ENCODE data around the gene LITAFD. TPM values are rescaled to one million over a fixed set of nuclear protein-coding genes. Genes with fewer than 3 reads are reported as not detected.

The LITAFD gene
- total and polyA plus RNA-seq, 9 donors: not detected

- DNase-seq: no peak
- H3K27me3 ChIP-seq: no peaks in the 10 kb centered on the region
- 74 to 77% (median 75%) methylated on average over 13 of the region's 13 CpGs for WGBS, 3 donors
- intact Hi-C loops (cut with DNase I): no loop called here
- TF ChIP-seq EP300 (IDR thresholded peaks at IDR 0.05): no peak
- TF ChIP-seq CTCF (IDR thresholded peaks at IDR 0.05): no peak
- no peak for TF ChIP-seq POLR2A (IDR thresholded peaks at IDR 0.05)
- no peaks in the 10 kb centered on the region for H3K4me1 ChIP-seq (ENCODE audit: insufficient read depth)
- no peak overlapping the region for H3K27ac ChIP-seq
- H3K36me3 ChIP-seq: no peaks in the 10 kb centered on the region
- H3K9me3 ChIP-seq: no peaks in the 10 kb centered on the region
- H3K4me3 ChIP-seq: no peak overlapping the region
Observed at GRCh38 chr16:8905168-8905762, 23.1 kb downstream of the LITAFD start.

- Histone ChIP-seq H3K4me1 (ENCODE audit: insufficient read depth) (no peaks in the 10 kb centered on the region), H3K4me3 (no peak overlapping the region), H3K9me3 (no peaks in the 10 kb centered on the region), H3K27me3 (no peaks in the 10 kb centered on the region), H3K36me3 (no peaks in the 10 kb centered on the region), H3K27ac (no peak overlapping the region)
- TF ChIP-seq CTCF (IDR thresholded peaks at IDR 0.05) (no peak), EP300 (IDR thresholded peaks at IDR 0.05) (no peak), POLR2A (IDR thresholded peaks at IDR 0.05) (no peak)
- intact Hi-C loops (cut with DNase I): no loop called here
- 84 to 88% (median 88%) methylated on average over 14 of the region's 14 CpGs for whole genome bisulfite sequencing, 3 donors
- DNase-seq: no peak
Observed at GRCh38 chr16:8905795-8906591, 23.8 kb downstream of the LITAFD start.

GRCh38 chr16:8907096-8907495 is 24.9 kb downstream of the LITAFD start:
- H3K4me1 ChIP-seq (ENCODE audit: insufficient read depth): no peaks in the 10 kb centered on the region
- no peak for TF ChIP-seq POLR2A (IDR thresholded peaks at IDR 0.05)
- no peak for TF ChIP-seq CTCF (IDR thresholded peaks at IDR 0.05)
- TF ChIP-seq EP300 (IDR thresholded peaks at IDR 0.05): no peak
- WGBS, 3 donors: 51 to 66% (median 54%) methylated on average over 4 of the region's 4 CpGs
- intact Hi-C loops (cut with DNase I): no loop called here
- DNase-seq: no peak
- H3K9me3 ChIP-seq: no peaks in the 10 kb centered on the region
- no peaks in the 10 kb centered on the region for H3K27me3 ChIP-seq
- no peak overlapping the region for H3K4me3 ChIP-seq
- H3K27ac ChIP-seq: no peak overlapping the region
- H3K36me3 ChIP-seq: no peaks in the 10 kb centered on the region

- Histone ChIP-seq H3K36me3 (no peaks in the 10 kb centered on the region), H3K9me3 (no peaks in the 10 kb centered on the region), H3K27me3 (no peaks in the 10 kb centered on the region), H3K4me1 (ENCODE audit: insufficient read depth) (no peaks in the 10 kb centered on the region), H3K27ac (no peak overlapping the region), H3K4me3 (no peak overlapping the region)
- no peak for DNase-seq
- intact Hi-C loops (cut with DNase I): no loop called here
- TF ChIP-seq POLR2A (IDR thresholded peaks at IDR 0.05): no peak
- no peak for TF ChIP-seq EP300 (IDR thresholded peaks at IDR 0.05)
- no peak for TF ChIP-seq CTCF (IDR thresholded peaks at IDR 0.05)
- 84 to 86% (median 85%) methylated on average over 8 of the region's 8 CpGs for WGBS, 3 donors
Observed at GRCh38 chr16:8908810-8909468, 26.8 kb downstream of the LITAFD start.
